Muscle layer of duodenum (tissue), 2 donors: ENCODE results near the gene FUT3.
"Not testable (repeated sequence)": the region's sequence is repeated elsewhere in the genome, so short reads cannot be mapped to it uniquely, and the experiment has no call there.

Experiments
- H3K27ac ChIP-seq: one replicate; pipeline ENCODE4 v1.7.0; 2013; ENCODE audit warnings: mild to moderate bottlenecking, low read length
- H3K27me3 ChIP-seq: one replicate; pipeline ENCODE4 v1.7.0; 2013; ENCODE audit warnings: low read depth, mild to moderate bottlenecking, control low read depth, low read length
- H3K36me3 ChIP-seq, 2 donors: one replicate each; pipeline ENCODE4 v1.7.0; 2013; ENCODE audit warnings: low read length in 2 of 2, control low read depth in 1 of 2, mild to moderate bottlenecking in 1 of 2; ENCODE audit not compliant: insufficient read depth in 2 of 2, control insufficient read depth in 1 of 2
- H3K4me1 ChIP-seq, 2 donors: one replicate each; pipeline ENCODE4 v1.7.0; 2013; ENCODE audit warnings: low read length in 2 of 2, mild to moderate bottlenecking in 2 of 2, control low read depth in 1 of 2, moderate library complexity in 1 of 2; ENCODE audit not compliant: insufficient read depth in 2 of 2, control insufficient read depth in 1 of 2
- H3K4me3 ChIP-seq, 2 donors: one replicate each; pipeline ENCODE4 v1.7.0; 2013; ENCODE audit warnings: low read length in 2 of 2, low read depth in 1 of 2, mild to moderate bottlenecking in 1 of 2
- H3K9me3 ChIP-seq, 2 donors: one replicate each; pipeline ENCODE4 v1.7.0; 2013; ENCODE audit warnings: low read length in 2 of 2, control low read depth in 1 of 2, mild to moderate bottlenecking in 1 of 2; ENCODE audit not compliant: control insufficient read depth in 1 of 2
- donor health status: healthy.

The FUT3 gene

DNA sequence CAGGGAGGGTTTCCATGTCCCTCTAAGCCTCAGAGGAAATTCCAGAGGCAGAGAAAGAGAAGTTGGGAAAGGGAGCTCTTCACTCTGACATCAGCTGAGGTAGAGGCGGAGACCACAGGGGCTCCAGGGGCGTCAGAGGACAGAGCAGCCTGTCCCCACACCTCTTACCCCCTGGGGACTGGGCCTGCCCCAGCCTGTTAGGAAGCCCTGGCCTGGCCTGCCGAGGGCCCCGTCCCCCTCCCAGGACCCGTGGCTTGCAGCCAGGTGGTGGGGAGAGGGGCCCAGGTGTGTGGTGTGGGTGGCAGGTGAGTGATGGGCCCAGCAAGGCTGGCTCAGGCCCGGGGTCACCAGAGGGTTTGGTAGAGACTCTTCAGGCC is 9.5 kb downstream of the FUT3 start:
- not testable (repeated sequence) for H3K27ac ChIP-seq, H3K9me3 ChIP-seq, H3K4me3 ChIP-seq, H3K27me3 ChIP-seq, H3K36me3 ChIP-seq, H3K4me1 ChIP-seq

DNA sequence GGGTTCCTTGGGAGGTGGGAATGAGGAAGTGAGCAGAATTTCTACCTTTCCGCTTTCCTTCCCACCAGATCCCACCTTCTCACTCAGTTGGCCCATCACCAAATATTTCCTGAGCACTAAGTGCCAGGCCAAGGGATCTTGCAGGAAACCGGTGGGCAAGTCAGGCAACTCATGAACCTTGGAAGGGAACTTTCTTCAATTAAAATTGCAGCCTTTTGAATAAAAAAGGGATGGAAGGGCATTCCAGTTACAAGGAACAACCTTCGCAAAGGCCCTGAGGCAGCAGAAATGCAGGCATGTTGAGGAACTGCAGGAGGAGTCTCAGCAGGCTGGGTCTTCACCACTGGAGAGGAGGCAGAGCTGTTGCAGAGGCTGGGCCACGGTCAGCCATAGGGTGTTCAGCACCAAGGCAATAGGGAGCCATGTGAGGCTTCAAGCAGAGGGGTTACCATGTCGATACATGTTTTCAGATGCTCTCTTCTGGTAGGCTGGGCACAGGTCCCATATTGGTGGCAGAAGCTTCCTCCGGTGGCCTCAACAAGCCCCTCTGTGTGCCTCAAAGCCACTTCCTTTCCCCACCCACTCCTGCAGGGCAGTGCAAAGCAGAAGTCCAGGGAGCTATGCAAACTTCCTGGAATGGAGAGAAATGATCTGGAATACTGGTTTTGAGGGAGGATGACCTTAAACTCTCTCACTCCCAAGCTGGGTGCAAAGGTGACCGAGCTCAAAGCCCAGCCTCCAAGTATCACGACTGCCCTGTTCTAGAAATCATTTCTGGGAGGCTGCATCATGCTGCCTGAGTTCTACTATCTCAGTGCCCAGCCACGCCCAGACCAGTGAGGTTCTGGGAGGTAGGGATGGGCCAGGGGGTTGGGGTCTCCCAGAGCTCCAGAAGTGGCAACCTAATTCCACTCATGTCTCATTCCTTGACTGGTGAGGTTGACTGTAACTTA is 11.9 kb downstream of the FUT3 start, which contains the start of gene FUT6:
TSS of gene FUT6 (minus strand) at position 638 of the 953 bp plus-strand sequence. CDS start 7,135 bp downstream, outside the sequence.
- Histone ChIP-seq H3K9me3 (no peaks in the 10 kb centered on the region), H3K4me3 (peak within 1 kb of the TSS in 1 of 2 donors; percentile 48), H3K36me3 (no peaks in the 10 kb centered on the region), H3K27me3 (no peaks in the 10 kb centered on the region), H3K27ac (peak within 1 kb of the TSS; percentile 77), H3K4me1 (peaks cover 0 to 6% of the 10 kb centered on the region in 2 donors)

DNA sequence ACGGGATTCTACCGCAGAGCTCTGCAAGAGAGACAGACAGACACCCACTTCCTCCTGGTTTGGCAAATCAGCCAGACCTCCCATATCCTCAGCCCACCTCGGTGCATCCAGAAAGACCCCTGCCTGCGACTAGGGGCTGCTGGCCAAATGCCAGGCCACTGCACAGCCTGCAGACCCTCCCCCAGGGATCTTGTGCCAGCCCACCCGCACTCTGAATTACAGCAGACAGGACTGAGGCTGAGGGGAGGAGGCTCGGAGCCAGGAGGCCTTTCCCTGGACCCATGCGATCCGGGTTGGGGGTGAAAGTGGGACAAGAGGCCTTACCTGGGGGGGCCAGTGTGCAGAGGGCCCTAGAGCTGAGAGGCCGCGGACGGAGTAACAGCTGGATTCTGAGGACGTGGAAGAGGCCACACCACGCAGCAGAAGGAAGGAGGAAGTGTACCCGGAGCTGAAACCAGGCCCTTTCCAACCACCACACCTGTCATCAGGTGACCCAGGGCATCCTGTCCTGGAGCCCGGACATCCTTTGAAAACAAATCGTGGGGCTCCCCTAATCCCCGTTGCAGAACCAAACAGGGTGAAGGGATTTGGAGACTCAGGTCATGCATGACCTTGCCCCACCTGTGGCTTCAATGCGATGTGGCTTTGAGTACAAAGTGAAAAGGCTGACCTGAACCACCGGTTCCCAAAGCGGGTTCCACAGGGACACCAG is 12.7 kb downstream of the FUT3 start:
- Histone ChIP-seq H3K27me3 (no peaks in the 10 kb centered on the region), H3K27ac (peak overlapping the region; percentile 77), H3K4me3 (peak overlapping the region in 1 of 2 donors; percentile 48), H3K36me3 (no peaks in the 10 kb centered on the region), H3K9me3 (no peaks in the 10 kb centered on the region), H3K4me1 (peaks cover 0 to 6% of the 10 kb centered on the region in 2 donors)

DNA sequence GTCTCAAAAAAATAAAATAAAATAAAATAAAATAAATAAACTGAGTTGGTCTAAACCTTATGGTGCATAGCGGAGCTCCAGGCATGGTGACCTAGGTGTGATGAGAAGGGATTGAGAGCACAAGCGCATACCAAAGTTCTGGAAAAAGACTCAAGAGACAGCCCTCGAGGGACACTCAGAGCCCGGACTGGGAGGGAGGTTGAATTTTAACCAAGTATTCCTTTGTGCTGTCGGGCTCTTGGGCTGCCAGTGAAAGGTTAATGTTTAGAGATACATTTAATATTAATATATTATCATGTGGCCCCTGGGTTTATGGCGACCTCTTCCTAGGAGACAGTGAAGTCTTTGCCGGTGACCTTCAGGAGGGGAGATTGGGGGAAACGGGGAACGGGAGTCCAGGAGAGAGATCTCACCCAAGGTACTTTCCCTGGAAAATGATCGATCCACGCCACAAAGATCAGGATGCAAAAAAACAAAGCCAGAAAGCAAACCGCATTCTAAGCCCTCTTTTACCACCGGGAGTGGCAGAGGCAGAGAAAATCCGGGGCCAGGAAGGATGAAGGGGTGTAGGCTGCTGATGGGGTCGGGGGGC is 13.4 kb downstream of the FUT3 start:
- Histone ChIP-seq H3K36me3 (no peaks in the 10 kb centered on the region), H3K4me1 (peaks cover 0 to 6% of the 10 kb centered on the region in 2 donors), H3K27ac (peak overlapping the region; percentile 77), H3K27me3 (no peaks in the 10 kb centered on the region), H3K4me3 (peak overlapping the region in 1 of 2 donors; percentile 48), H3K9me3 (no peaks in the 10 kb centered on the region)

DNA sequence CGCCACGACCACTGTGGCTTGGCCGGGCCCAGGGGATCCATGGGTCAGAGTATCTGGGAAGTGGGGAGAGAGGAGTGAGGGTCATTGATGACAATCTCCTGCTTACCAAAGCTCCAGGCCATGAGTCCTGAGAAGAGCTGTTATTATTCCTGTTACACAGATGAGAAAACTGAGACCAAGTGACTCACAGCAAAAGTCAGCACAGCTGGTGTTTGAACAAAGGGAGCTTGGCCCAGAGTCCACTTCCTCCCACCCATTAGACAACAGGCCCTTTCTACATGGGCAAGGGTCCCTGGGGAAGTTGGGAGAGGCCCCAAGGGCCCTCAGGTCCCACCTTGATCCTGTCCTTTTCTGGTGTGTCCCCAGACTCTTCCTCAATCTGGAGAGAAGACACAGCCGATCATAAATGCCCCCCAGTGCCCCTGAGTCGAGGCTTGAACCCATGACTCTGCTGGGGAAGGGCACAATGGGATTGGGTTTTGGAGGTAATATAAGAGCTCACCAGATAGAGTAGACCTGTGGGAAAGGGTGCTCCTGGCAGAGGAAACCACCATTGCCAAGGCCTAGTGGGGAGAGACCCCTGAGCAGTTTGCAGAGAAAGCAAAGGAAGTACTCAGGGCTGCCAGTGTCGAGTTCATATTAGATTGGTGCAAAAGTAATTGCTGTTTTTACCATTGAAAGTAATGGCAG is 18.6 kb downstream of the FUT3 start:
- Histone ChIP-seq H3K9me3 (no peaks in the 10 kb centered on the region), H3K27me3 (no peaks in the 10 kb centered on the region), H3K4me3 (no peak overlapping the region), H3K4me1 (peaks cover 0 to 8% of the 10 kb centered on the region in 2 donors), H3K27ac (no peak overlapping the region), H3K36me3 (no peaks in the 10 kb centered on the region)

DNA sequence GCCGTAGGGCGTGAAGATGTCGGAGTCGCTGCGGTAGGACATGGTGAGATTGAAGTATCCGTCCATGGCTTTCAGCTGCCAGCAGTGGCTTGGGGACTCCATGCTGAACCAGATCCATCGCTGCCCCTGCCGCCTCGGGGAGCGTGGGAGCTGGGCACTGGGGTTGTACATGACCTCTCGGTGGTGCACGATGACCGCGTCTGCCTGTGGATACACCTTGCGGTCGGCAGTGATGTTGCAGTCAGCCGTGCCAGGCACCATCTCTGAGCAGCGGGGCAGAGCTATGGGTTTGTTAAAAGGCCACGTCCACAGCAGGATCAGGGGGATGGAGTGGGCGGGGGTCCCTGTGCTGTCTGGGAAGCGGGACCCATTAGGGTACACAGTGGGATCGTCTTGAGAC is 19.2 kb downstream of the FUT3 start:
- Histone ChIP-seq H3K9me3 (no peaks in the 10 kb centered on the region), H3K27me3 (no peaks in the 10 kb centered on the region), H3K36me3 (no peaks in the 10 kb centered on the region), H3K4me1 (peaks cover 0 to 11% of the 10 kb centered on the region in 2 donors), H3K4me3 (no peak overlapping the region), H3K27ac (no peak overlapping the region)

DNA sequence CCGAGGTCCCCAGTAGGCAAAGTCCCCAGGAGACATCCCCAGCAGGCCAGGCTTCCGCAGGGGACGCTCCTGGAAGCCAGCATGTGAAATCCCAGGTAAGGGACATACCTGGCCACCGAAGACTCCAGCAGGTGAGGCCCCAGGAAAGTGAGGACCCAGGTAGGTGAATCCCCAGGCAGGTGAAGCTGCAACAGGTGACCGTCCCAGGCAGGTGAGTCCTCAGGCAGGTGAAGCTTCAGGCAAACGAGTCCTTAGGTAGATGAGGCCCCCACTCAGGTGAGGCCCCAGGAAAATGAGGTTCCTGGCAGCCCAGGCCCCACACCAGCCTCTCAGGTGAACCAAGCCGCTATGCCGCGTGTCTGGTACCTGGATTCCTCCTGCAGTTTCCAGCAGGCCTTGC is 20.1 kb downstream of the FUT3 start:
- H3K36me3 ChIP-seq = no peaks in the 10 kb centered on the region
- no peak overlapping the region for H3K27ac ChIP-seq
- no peak overlapping the region for H3K4me3 ChIP-seq
- no peaks in the 10 kb centered on the region for H3K27me3 ChIP-seq
- H3K4me1 ChIP-seq = peaks cover 0 to 19% of the 10 kb centered on the region in 2 donors
- no peaks in the 10 kb centered on the region for H3K9me3 ChIP-seq

DNA sequence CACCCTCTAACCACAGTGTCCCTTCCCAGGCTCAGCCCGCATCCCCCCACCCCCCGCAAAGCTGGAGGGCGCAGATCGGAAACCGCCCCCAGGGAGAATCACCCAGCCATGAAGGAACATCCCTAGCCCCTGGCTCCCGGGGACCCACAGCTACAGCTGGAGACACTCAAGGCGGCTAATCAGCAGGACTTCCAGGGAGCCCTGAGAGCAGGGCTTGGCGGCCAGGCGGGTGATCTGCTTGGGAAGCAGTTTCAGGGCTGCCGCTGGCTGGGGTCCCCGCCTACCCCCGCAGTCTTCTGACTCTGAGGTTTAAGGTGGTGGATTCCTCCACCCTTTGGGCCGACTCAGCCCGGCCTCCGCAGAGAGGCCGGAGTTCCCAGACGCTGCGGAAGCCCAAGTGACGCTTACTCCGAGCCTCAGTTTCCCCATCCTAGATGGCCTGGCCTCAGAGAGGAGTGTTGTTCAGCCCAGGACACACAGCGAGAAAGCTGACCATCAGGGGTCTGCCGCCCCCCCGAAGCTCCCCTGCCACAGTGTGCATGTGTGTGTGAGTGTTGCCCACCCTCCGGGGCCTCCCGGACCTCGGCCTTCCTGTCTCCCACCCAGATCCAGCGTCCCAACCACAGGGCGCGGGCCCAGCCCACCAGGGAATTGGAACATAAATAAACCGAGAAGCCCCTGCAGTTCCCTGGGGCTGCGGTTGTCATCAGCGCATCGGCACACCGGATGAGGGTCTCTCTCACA is 21.5 kb downstream of the FUT3 start:
- Histone ChIP-seq H3K27ac (no peak overlapping the region), H3K36me3 (no peaks in the 10 kb centered on the region), H3K4me3 (peak overlapping the region in 1 of 2 donors; percentile 34), H3K9me3 (no peaks in the 10 kb centered on the region), H3K4me1 (peaks cover 0 to 20% of the 10 kb centered on the region in 2 donors), H3K27me3 (no peaks in the 10 kb centered on the region)

DNA sequence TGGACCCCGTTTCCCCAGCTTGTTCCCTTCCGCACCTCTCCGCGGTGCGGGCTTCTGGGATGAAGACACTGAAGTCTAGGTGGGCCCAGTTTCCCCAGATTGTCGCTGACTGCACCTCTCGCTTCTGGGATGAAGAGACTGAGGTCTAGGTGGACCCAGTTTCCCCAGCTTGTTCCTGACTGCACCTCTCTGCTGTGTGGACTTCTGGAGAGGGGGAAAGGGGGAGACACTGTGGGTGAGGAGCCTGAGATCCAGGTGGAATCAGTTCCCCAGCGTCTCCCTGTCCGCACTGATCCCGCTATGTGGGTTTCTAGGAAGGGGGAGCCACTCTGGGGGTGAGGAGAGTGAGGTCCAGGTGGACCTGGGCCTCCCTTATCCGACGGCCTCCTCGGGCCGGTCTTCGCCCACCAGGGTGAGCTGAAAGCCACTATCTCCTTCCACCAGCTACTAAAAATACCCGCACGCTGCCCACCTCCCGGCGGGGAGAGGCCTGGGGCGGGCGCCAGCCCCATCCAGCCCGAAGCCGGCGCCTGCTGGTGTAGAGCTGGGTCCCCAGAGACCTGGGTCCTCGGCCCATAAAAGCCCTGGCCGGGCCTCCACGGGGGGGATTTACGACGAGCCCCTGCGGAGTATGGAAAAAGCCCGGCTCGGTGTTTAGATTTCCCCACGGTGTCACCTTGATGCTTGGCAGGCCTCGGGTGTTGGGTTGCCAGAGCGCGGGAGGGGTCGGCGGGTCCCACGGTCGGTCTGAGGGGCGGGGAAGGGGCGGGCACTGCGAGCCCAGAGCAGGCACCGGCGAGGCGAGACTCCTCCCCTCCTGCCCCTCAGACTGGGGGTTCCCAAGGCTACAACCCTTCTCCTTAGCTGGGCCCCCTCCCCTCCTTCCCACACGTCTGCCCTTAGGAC is 22.3 kb downstream of the FUT3 start:
- Histone ChIP-seq H3K27me3 (no peaks in the 10 kb centered on the region), H3K9me3 (no peaks in the 10 kb centered on the region), H3K4me1 (peaks cover 0 to 20% of the 10 kb centered on the region in 2 donors), H3K4me3 (peak overlapping the region; percentile 61 to 66), H3K27ac (peak overlapping the region; percentile 90), H3K36me3 (no peaks in the 10 kb centered on the region)
